HepG2 (cell line): ENCODE results near the gene APLF. TPM values are rescaled to one million over a fixed set of nuclear protein-coding genes. Genes with fewer than 3 reads are reported as not detected.

Experiments used
- ATAC-seq: fragments of 200-7000 bp; cut with Tn5 transposase; 3 replicates; pipeline ENCODE4 v1.9.1; 2020; ENCODE audit warnings: mild to moderate bottlenecking, moderate library complexity
- BruUV-seq: library from RNA; stranded (reverse); fragments of 400-500 nt; replicated peaks from 2 replicates; lab custom pipeline; 2021; lab: Mats Ljungman, UMichigan
- CTCF ChIA-PET: fragments of 300-600 bp; formaldehyde crosslinking; extraction: SDS; loops from one replicate; lab custom pipeline; 2021; ENCODE audit warnings: low total read pairs, inconsistent platforms, low intra/inter-chr PET ratio; lab: Yijun Ruan, JAX
- POLR2A ChIA-PET: fragments of 350-600 bp; sonication (Branson Sonifier 250); formaldehyde crosslinking; loops from one replicate; lab custom pipeline; 2020; ENCODE audit warnings: antibody characterized with exemption, inconsistent platforms; lab: Yijun Ruan, JAX
- DNase-seq: peaks from one replicate; pipeline ENCODE4 v3.0.0-alpha.2; 2015; ENCODE audit warnings: low spot score
- FAIRE-seq: peaks from 3 replicates; lab custom pipeline; 2011; peaks lifted over from hg19 to GRCh38; lab: Jason Lieb, UNC
- H2AFZ ChIP-seq: one replicate; pipeline ENCODE4 v1.6.1; 2011; ENCODE audit warnings: low read length, inconsistent platforms
- H3K27ac ChIP-seq: fragments of 300-600 bp; 3 replicates; pipeline ENCODE4 v1.8.0; 2011; ENCODE audit warnings: mixed run types, mild to moderate bottlenecking, mixed read lengths, low read length, inconsistent platforms; ENCODE audit not compliant: insufficient read depth; ENCODE audit errors: extremely low read length
- H3K27me3 ChIP-seq, 2 experiments: fragments of 200-600 bp in 1 of 2; 2 replicates in 1 of 2; 3 replicates in 1 of 2; pipeline versions ENCODE4 v1.6.0 to v1.8.0; 2011; ENCODE audit warnings: low read length in 2 of 2, mild to moderate bottlenecking in 2 of 2, moderate library complexity in 2 of 2, inconsistent platforms in 1 of 2; ENCODE audit not compliant: insufficient read depth in 2 of 2, control insufficient read depth in 1 of 2
- H3K36me3 ChIP-seq, 2 experiments: fragments of 200-600 bp in 1 of 2; replicated peaks in 1 of 2; 2 replicates in 1 of 2; 3 replicates in 1 of 2; pipeline versions ENCODE4 v1.5.1 to v1.8.0; 2011; ENCODE audit warnings: low read length in 2 of 2, inconsistent platforms in 1 of 2; ENCODE audit not compliant: insufficient read depth in 2 of 2, control insufficient read depth in 1 of 2
- H3K4me1 ChIP-seq: 2 replicates; pipeline ENCODE4 v1.5.1; 2012; ENCODE audit warnings: low read length, inconsistent platforms; ENCODE audit not compliant: insufficient read depth
- H3K4me2 ChIP-seq: 2 replicates; pipeline ENCODE4 v1.6.0; 2011; ENCODE audit warnings: low read depth, low read length, inconsistent platforms
- H3K4me3 ChIP-seq, 3 experiments: fragments of 200-600 bp in 1 of 3; sonication (generic), shearing (Covaris generic) in 1 of 3; replicated peaks in 1 of 3; 2 replicates each; pipeline ENCODE4 v1.5.1; 2011 to 2016; ENCODE audit warnings: low read length in 3 of 3, inconsistent platforms in 2 of 3, low read depth in 2 of 3, mild to moderate bottlenecking in 2 of 3, control low read depth in 1 of 3, mixed read lengths in 1 of 3; ENCODE audit not compliant: insufficient read depth in 1 of 3
- H3K79me2 ChIP-seq: one replicate; pipeline ENCODE4 v1.6.1; 2011; ENCODE audit warnings: low read length, inconsistent platforms; ENCODE audit not compliant: insufficient read depth
- H3K9ac ChIP-seq: 2 replicates; pipeline ENCODE4 v1.6.0; 2011; ENCODE audit warnings: mild to moderate bottlenecking, low read depth, low read length, inconsistent platforms; ENCODE audit not compliant: insufficient read depth
- H3K9me3 ChIP-seq: 2 replicates; pipeline ENCODE4 v1.5.1; 2012; ENCODE audit warnings: mild to moderate bottlenecking, low read length
- H4K20me1 ChIP-seq: 2 replicates; pipeline ENCODE4 v1.6.0; 2011; ENCODE audit warnings: inconsistent platforms, mild to moderate bottlenecking, low read length, moderate library complexity; ENCODE audit not compliant: insufficient read depth
- HIVEP1 ChIP-seq: sonication (generic); formaldehyde crosslinking; IDR thresholded peaks from 2 replicates; pipeline ENCODE4 v1.4.0; 2020; ENCODE audit warnings: mild to moderate bottlenecking, missing genetic modification reagents
- HOXA3 ChIP-seq: sonication (generic); formaldehyde crosslinking; IDR thresholded peaks from 2 replicates; pipeline ENCODE4 v1.5.0; 2020; ENCODE audit warnings: missing genetic modification reagents
- MAFF ChIP-seq: IDR thresholded peaks from 2 replicates; pipeline ENCODE4 v1.6.1; 2011; ENCODE audit warnings: low read depth, low read length, improper control_type of control experiment
- MAFK ChIP-seq, 2 experiments: IDR thresholded peaks in 1 of 2; conservative IDR thresholded peaks in 1 of 2; 2 replicates each; pipeline ENCODE4 v1.6.1; 2011; ENCODE audit warnings: improper control_type of control experiment in 2 of 2, low read length in 2 of 2
- NRL ChIP-seq: sonication (generic); formaldehyde crosslinking; IDR thresholded peaks from 2 replicates; pipeline ENCODE4 v1.5.0; 2020; ENCODE audit warnings: missing genetic modification reagents, mild to moderate bottlenecking, moderate library complexity, borderline replicate concordance
- POLR2G ChIP-seq: fragments of 200-400 bp; formaldehyde crosslinking; IDR thresholded peaks from 2 replicates; pipeline ENCODE4 v1.6.1; 2018; ENCODE audit warnings: mild to moderate bottlenecking, low read depth, low read length, moderate library complexity
- RAD21 ChIP-seq: fragments of 450-650 bp; formaldehyde crosslinking; IDR thresholded peaks from 2 replicates; pipeline ENCODE4 v1.5.0; 2020; ENCODE audit warnings: mild to moderate bottlenecking
- STAG1 ChIP-seq: sonication (generic); formaldehyde crosslinking; IDR thresholded peaks from 2 replicates; pipeline ENCODE4 v1.4.0; 2020; ENCODE audit warnings: missing genetic modification reagents
- TRIM24 ChIP-seq: sonication (generic); formaldehyde crosslinking; IDR thresholded peaks from 2 replicates; pipeline ENCODE4 v1.8.0; 2022; ENCODE audit warnings: mild to moderate bottlenecking, missing genetic modification reagents
- ZFP37 ChIP-seq: sonication (generic); formaldehyde crosslinking; IDR thresholded peaks from 2 replicates; pipeline ENCODE4 v1.4.0; 2020; ENCODE audit warnings: missing genetic modification reagents, borderline replicate concordance
- ZNF225 ChIP-seq: sonication (generic); formaldehyde crosslinking; IDR thresholded peaks from 2 replicates; pipeline ENCODE4 v1.4.0; 2020; ENCODE audit warnings: mild to moderate bottlenecking, missing genetic modification reagents
- ZNF232 ChIP-seq: sonication (generic); formaldehyde crosslinking; IDR thresholded peaks from 2 replicates; pipeline ENCODE4 v1.4.0; 2020; ENCODE audit warnings: missing genetic modification reagents, borderline replicate concordance
- ZNF263 ChIP-seq: sonication (generic); formaldehyde crosslinking; IDR thresholded peaks from 2 replicates; pipeline ENCODE4 v1.4.0; 2020; ENCODE audit warnings: missing genetic modification reagents
- ZNF337 ChIP-seq: sonication (generic); formaldehyde crosslinking; IDR thresholded peaks from 2 replicates; pipeline ENCODE4 v1.5.1; 2020; ENCODE audit warnings: missing genetic modification reagents, low read depth, mild to moderate bottlenecking, borderline replicate concordance
- ZNF737 ChIP-seq: sonication (generic); formaldehyde crosslinking; IDR thresholded peaks from 2 replicates; pipeline ENCODE4 v1.5.0; 2020; ENCODE audit warnings: missing genetic modification reagents, mild to moderate bottlenecking, borderline replicate concordance
- WGBS: methylation state at CpG from one replicate; pipeline ENCODE4 v1.1.6; 2017; ENCODE audit warnings: low lambda C conversion rate; 5-methylcytosine and 5-hydroxymethylcytosine counted together
- in situ Hi-C: cut with HindIII; loops from 2 replicates; pipeline ENCODE4 v1.10.0; 2017; ENCODE audit warnings: low pct_unique_long_range_greater_than_20kb; ENCODE audit not compliant: extremely low pct_ligation_motif_present
- intact Hi-C: fragments of 100-400 bp; cut with micrococcal nuclease; formaldehyde crosslinking; loops from one replicate; pipeline ENCODE4 v1.10.0; 2022; ENCODE audit not compliant: unreplicated experiment
- polyA plus RNA-seq, 8 experiments: library from polyadenylated mRNA; depleted of rRNA in 3 of 8; stranded (reverse) in 7 of 8; unstranded in 1 of 8; fragments of >200 nt; fragmentation: Illumina TruSeq in 4 of 8; extraction: Trizol in 4 of 8; gene quantifications; 2 replicates each; pipeline versions ENCODE4 v1.2.1 to v1.2.3, GENCODE V29; 2011 to 2016; ENCODE audit warnings: low read depth in 4 of 8, missing spikeins in 1 of 8, mixed read lengths in 1 of 8; ENCODE audit not compliant: insufficient read depth in 1 of 8
- total RNA-seq, 5 experiments: library from RNA; depleted of rRNA; stranded (reverse); fragments of >200 nt; fragmentation: Illumina TruSeq; extraction: Trizol; gene quantifications; 2 replicates each; pipeline ENCODE4 v1.2.3, GENCODE V29; 2016; ENCODE audit warnings: low read depth in 1 of 5
- TF ChIP-seq, protein P1 (sequence below): sonication (generic); formaldehyde crosslinking; IDR thresholded peaks from 2 replicates; pipeline ENCODE4 v1.4.0; 2020; ENCODE audit warnings: missing genetic modification reagents
- TF ChIP-seq, protein P2 (sequence below): sonication (generic); formaldehyde crosslinking; IDR thresholded peaks from 2 replicates; pipeline ENCODE4 v1.4.0; 2020; ENCODE audit warnings: missing genetic modification reagents, borderline replicate concordance
- TF ChIP-seq, protein P3 (sequence below): sonication (generic); formaldehyde crosslinking; IDR thresholded peaks from 2 replicates; pipeline ENCODE4 v1.8.1; 2023; ENCODE audit warnings: missing genetic modification reagents, mild to moderate bottlenecking, borderline replicate concordance

The APLF gene
- total and polyA plus RNA-seq, 2 of the 13 experiments (the other 11 are each of a cell fraction or from before 2014, with no cell fraction given): 0.45 to 2.2 TPM

DNA sequence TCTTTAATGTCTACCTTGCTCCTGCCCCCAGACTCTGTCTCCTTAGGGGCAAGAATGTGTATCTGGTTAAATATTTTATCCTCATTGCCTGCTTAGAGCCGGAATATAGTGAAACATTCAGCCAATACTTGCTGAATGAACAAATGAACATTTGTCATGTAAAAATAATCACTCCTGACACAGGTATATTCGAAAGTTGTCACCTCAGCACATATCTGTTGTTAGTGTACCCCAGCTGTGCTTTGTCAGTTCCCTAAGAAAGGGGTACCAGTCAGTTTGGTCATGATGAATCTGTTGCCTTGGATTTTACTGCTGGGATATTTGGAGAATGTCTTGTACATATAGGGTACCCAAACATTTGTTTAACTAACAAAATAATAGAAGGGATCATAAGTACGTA lies 99.0 kb downstream of the APLF start:
- H3K4me2 ChIP-seq: no peak overlapping the region
- ATAC-seq: no peak
- 48% methylated on average over 3 of the region's 3 CpGs for WGBS
- no TSS peak for BruUV-seq
- H3K4me1 ChIP-seq: peaks cover under 1% of the 10 kb centered on the region
- no peak for FAIRE-seq
- ChIA-PET CTCF (no interaction called here), POLR2A (no interaction called here)
- H3K4me3 ChIP-seq: no peak overlapping the region
- DNase-seq: no peak
- H3K9me3 ChIP-seq: no peaks in the 10 kb centered on the region
- no peaks in the 10 kb centered on the region for H4K20me1 ChIP-seq
- no peak overlapping the region for H3K27ac ChIP-seq
- H2AFZ ChIP-seq: no peak overlapping the region
- no peaks in the 10 kb centered on the region for H3K79me2 ChIP-seq
- no peaks in the 10 kb centered on the region for H3K27me3 ChIP-seq
- in situ Hi-C loops: loop anchor here (5.0 kb wide), 1 partner anchor 101 kb away; no protein-coding TSS in a partner anchor
- TF ChIP-seq MAFF (peak; percentile 76), NRL (CRISPR knock-in tag) (no peak), HOXA3 (CRISPR knock-in tag) (no peak), STAG1 (CRISPR knock-in tag) (no peak), MAFK (conservative IDR thresholded peaks at IDR 0.05 in 1 of 2, IDR thresholded peaks at IDR 0.05 in 1 of 2; ENCODE audit: low read length in 2 of 2) (peak; percentile 69 to 82), POLR2G (no peak)
- H3K36me3 ChIP-seq: no peaks in the 10 kb centered on the region
- no peak overlapping the region for H3K9ac ChIP-seq
- intact Hi-C loops: no loop called here

DNA sequence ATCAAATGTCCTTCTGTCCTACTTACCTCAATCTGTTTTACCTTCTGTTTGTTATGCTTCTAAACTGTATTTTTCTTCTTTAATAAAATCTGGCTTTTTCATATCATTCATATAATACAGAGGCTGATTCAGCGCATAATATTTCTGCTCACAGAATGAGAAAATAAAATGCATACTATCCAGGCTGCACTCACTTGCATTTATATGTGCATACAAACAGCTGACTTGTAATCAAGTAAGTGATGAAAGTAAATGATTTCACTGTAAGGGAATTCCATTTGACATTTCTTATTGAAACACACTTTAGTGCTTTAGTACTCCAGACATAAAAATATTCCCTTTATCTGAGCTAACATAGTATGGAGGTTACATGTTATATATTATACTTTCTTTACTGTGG lies 100.7 kb downstream of the APLF start:
- Histone ChIP-seq H3K9me3 (no peaks in the 10 kb centered on the region), H2AFZ (no peak overlapping the region), H4K20me1 (no peaks in the 10 kb centered on the region), H3K36me3 (no peaks in the 10 kb centered on the region), H3K9ac (no peak overlapping the region), H3K4me3 (no peak overlapping the region), H3K27ac (no peak overlapping the region), H3K27me3 (no peaks in the 10 kb centered on the region), H3K4me2 (no peak overlapping the region), H3K4me1 (no peaks in the 10 kb centered on the region), H3K79me2 (no peaks in the 10 kb centered on the region)
- ATAC-seq (no peak), FAIRE-seq (no peak), DNase-seq (no peak)
- POLR2A ChIA-PET: no interaction called here
- no TSS peak for BruUV-seq
- intact Hi-C loops: no loop called here
- in situ Hi-C loops: loop anchor here (5.0 kb wide), 1 partner anchor 99 kb away; no protein-coding TSS in a partner anchor
- CTCF ChIA-PET: no interaction called here
- WGBS: 98% methylated on average over 1 of the region's 1 CpG
- TF ChIP-seq ZNF737 (CRISPR knock-in tag) (no peak), TRIM24 (no peak), ZFP37 (CRISPR knock-in tag) (no peak), ZNF337 (CRISPR knock-in tag) (no peak), HIVEP1 (CRISPR knock-in tag) (no peak), ZNF225 (CRISPR knock-in tag) (no peak), ZNF263 (no peak), RAD21 (CRISPR knock-in tag) (no peak), ZNF232 (CRISPR knock-in tag) (no peak)
- TF ChIP-seq, protein P1, sequence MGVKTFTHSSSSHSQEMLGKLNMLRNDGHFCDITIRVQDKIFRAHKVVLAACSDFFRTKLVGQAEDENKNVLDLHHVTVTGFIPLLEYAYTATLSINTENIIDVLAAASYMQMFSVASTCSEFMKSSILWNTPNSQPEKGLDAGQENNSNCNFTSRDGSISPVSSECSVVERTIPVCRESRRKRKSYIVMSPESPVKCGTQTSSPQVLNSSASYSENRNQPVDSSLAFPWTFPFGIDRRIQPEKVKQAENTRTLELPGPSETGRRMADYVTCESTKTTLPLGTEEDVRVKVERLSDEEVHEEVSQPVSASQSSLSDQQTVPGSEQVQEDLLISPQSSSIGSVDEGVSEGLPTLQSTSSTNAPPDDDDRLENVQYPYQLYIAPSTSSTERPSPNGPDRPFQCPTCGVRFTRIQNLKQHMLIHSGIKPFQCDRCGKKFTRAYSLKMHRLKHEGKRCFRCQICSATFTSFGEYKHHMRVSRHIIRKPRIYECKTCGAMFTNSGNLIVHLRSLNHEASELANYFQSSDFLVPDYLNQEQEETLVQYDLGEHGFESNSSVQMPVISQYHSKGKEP (CRISPR knock-in tag): no peak
- TF ChIP-seq, protein P2, sequence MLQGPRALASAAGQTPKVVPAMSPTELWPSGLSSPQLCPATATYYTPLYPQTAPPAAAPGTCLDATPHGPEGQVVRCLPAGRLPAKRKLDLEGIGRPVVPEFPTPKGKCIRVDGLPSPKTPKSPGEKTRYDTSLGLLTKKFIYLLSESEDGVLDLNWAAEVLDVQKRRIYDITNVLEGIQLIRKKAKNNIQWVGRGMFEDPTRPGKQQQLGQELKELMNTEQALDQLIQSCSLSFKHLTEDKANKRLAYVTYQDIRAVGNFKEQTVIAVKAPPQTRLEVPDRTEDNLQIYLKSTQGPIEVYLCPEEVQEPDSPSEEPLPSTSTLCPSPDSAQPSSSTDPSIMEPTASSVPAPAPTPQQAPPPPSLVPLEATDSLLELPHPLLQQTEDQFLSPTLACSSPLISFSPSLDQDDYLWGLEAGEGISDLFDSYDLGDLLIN: no peak
- TF ChIP-seq, protein P3, sequence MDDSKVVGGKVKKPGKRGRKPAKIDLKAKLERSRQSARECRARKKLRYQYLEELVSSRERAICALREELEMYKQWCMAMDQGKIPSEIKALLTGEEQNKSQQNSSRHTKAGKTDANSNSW (CRISPR knock-in tag): no peak
